ENCODE measurements around the gene MYO1E. TPM values are rescaled to one million over a fixed set of nuclear protein-coding genes. Genes with fewer than 3 reads are reported as not detected.

Gene MYO1E
- total and polyA plus RNA-seq, 2 of the 8 experiments (the other 6 are each of a cell fraction or from before 2014, with no cell fraction given), result 19.6 to 142 TPM

DNA sequence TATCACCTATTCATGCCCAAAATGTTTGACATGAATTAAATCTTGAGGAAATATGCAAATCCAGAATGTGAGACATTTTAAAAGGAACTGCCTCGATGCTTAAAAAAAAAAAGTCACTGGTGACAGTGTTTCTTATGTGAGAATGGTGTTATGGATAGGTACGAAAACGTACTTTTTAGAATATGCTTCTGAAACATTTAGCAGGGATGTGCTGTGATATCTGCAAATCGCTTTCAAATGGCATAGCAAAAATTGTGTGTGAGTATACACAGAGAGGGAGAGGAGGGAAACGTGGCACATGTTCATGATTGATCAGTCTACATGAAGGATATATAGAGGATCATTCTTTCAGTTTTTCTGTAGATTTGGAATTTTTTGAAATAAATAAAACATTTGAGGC is 251.7 kb downstream of the MYO1E start:
- POLR2A ChIA-PET (ENCODE audit: partially characterized antibody), result interaction anchor here (0.6 to 0.9 kb wide), 2 partner anchors 14 to 397 kb away, joined by 3 read pairs; no protein-coding TSS in a partner anchor
- no peak overlapping the region for H3K9ac ChIP-seq (replicated peaks in 1 of 4; ENCODE audit: extremely low read depth in 1 of 4, low read depth in 3 of 4, low read length in 3 of 4)

More for the DNA sequence above, 251.7 kb downstream of the MYO1E start:
- no peak overlapping the region for H3K27ac ChIP-seq (ENCODE audit: low read depth, low read length)
- H3K14ac ChIP-seq (ENCODE audit: insufficient read length), result no peak overlapping the region
- H2AFZ ChIP-seq (ENCODE audit: low read length), result no peak overlapping the region
- no peak overlapping the region for H2BK120ac ChIP-seq (replicated peaks; ENCODE audit: low read depth, low read length)
- DNase-seq (ENCODE audit: low read depth in 1 of 2, low spot score in 2 of 2), result no peak
- TF ChIP-seq BRCA1 (IDR thresholded peaks at IDR 0.05; ENCODE audit: low read depth, low read length) (no peak), RAD21 (IDR thresholded peaks at IDR 0.05 in 1 of 2, conservative IDR thresholded peaks at IDR 0.05 in 1 of 2; ENCODE audit: low read depth in 2 of 2, low read length in 2 of 2) (no peak), CTBP2 (IDR thresholded peaks at IDR 0.05; ENCODE audit: borderline replicate concordance, insufficient read depth, insufficient read length, low read length) (no peak), EP300 (IDR thresholded peaks at IDR 0.05; ENCODE audit: borderline replicate concordance in 1 of 2, low read depth in 2 of 2, low read length in 2 of 2) (no peak), HDAC6 (IDR thresholded peaks at IDR 0.05; ENCODE audit: low read depth, low read length) (no peak)
- H2AK5ac ChIP-seq (ENCODE audit: low read depth, low read length), result no peak overlapping the region
- H3K79me1 ChIP-seq (ENCODE audit: low read depth, low read length), result no peaks in the 10 kb centered on the region
- no peaks in the 10 kb centered on the region for H3K23me2 ChIP-seq (ENCODE audit: low read depth, low read length)
- no peaks in the 10 kb centered on the region for H3K79me2 ChIP-seq (ENCODE audit: control insufficient read depth in 1 of 2, insufficient read depth in 2 of 2, low read length in 2 of 2)
- no peaks in the 10 kb centered on the region for H3K27me3 ChIP-seq (replicated peaks in 1 of 4; ENCODE audit: control insufficient read depth in 3 of 4, extremely low read depth in 1 of 4, insufficient read depth in 3 of 4, low read length in 3 of 4)
- H4K5ac ChIP-seq (ENCODE audit: insufficient read length, low read depth, low read length), result no peak overlapping the region
- no peaks in the 10 kb centered on the region for H3K4me1 ChIP-seq (replicated peaks in 1 of 4; ENCODE audit: control insufficient read depth in 3 of 4, insufficient read depth in 4 of 4, low read length in 3 of 4)
- CTCF ChIA-PET (ENCODE audit: partially characterized antibody), result interaction anchor here (1.0 to 1.1 kb wide), 2 partner anchors 87 to 138 kb away, joined by 3 to 4 read pairs; no protein-coding TSS in a partner anchor
- H3K18ac ChIP-seq (ENCODE audit: extremely low read depth, low read length), result no peak overlapping the region
- peaks cover 0 to 3% of the 10 kb centered on the region in 2 experiments; a peak in 1 of 4 replicates for H3K9me3 ChIP-seq (ENCODE audit: insufficient read depth in 2 of 2, low read depth in 1 of 2, low read length in 1 of 2)
- H3K36me3 ChIP-seq (ENCODE audit: control insufficient read depth in 2 of 4, insufficient read depth in 4 of 4, low read length in 3 of 4), result peaks cover 11 to 82% (median 68%) of the 10 kb centered on the region in 4 experiments; a peak in 7 of 8 replicates
- no peak for FAIRE-seq
- no peak overlapping the region for H4K8ac ChIP-seq (ENCODE audit: extremely low read depth, insufficient read depth, low read length)
- H2BK5ac ChIP-seq (ENCODE audit: low read depth, low read length), result no peak overlapping the region
- H3K4me3 ChIP-seq (ENCODE audit: extremely low read depth in 1 of 4, insufficient read depth in 2 of 4, low read depth in 3 of 4, low read length in 4 of 4), result no peak overlapping the region
- H3K4ac ChIP-seq (replicated peaks; ENCODE audit: insufficient read length, low read depth, low read length), result no peak overlapping the region
- H2BK12ac ChIP-seq (ENCODE audit: low read depth, low read length), result no peak overlapping the region
- H3K4me2 ChIP-seq (ENCODE audit: insufficient read depth in 1 of 2, low read depth in 2 of 2, low read length in 2 of 2), result no peak overlapping the region
- no peak overlapping the region for H2BK15ac ChIP-seq (ENCODE audit: low read length)
- no peak overlapping the region for H3K23ac ChIP-seq (ENCODE audit: insufficient read length)
- 94% methylated on average over 5 of the region's 5 CpGs; no CpG with 5 or more reads in 1 of the 2 experiments for WGBS, 2 experiments (ENCODE audit: extremely low coverage in 1 of 2, insufficient coverage in 1 of 2, insufficient read length in 1 of 2, insufficient replicate concordance in 2 of 2, low coverage in 1 of 2, low lambda C conversion rate in 2 of 2, missing lambda C conversion rate in 1 of 2)
- H3K56ac ChIP-seq (replicated peaks; ENCODE audit: insufficient read length, low read depth, low read length), result no peak overlapping the region
- H4K91ac ChIP-seq (replicated peaks; ENCODE audit: insufficient read length, low read length), result no peak overlapping the region
- no peaks in the 10 kb centered on the region for H4K20me1 ChIP-seq (replicated peaks in 1 of 2; ENCODE audit: control insufficient read depth in 1 of 2, insufficient read depth in 2 of 2, low read length in 2 of 2)
- H2BK20ac ChIP-seq (ENCODE audit: low read length), result no peak overlapping the region
